Gastroesophageal sphincter (tissue), 3 donors: ENCODE data around the gene CLCN3.

Experiments used
- POLR2AphosphoS5 ChIP-seq: sonication (generic); formaldehyde crosslinking; IDR thresholded peaks from one replicate; pipeline ENCODE4 v1.6.1; 2017; ENCODE audit warnings: antibody characterized with exemption
- TF ChIP-seq, protein P1 (sequence below), 4 experiments: fragments of 200-600 bp in 2 of 4; fragments of 450-650 bp in 2 of 4; sonication (generic) in 1 of 4; IDR thresholded peaks; one replicate each; pipeline ENCODE4 v1.5.1; 2017 to 2019; ENCODE audit warnings: antibody characterized with exemption in 4 of 4, mild to moderate bottlenecking in 2 of 4, moderate library complexity in 2 of 4

GRCh38 chr4:169723207-169723965 is 103.0 kb downstream of the CLCN3 start:
- no peak for TF ChIP-seq POLR2AphosphoS5
- TF ChIP-seq, protein P1, sequence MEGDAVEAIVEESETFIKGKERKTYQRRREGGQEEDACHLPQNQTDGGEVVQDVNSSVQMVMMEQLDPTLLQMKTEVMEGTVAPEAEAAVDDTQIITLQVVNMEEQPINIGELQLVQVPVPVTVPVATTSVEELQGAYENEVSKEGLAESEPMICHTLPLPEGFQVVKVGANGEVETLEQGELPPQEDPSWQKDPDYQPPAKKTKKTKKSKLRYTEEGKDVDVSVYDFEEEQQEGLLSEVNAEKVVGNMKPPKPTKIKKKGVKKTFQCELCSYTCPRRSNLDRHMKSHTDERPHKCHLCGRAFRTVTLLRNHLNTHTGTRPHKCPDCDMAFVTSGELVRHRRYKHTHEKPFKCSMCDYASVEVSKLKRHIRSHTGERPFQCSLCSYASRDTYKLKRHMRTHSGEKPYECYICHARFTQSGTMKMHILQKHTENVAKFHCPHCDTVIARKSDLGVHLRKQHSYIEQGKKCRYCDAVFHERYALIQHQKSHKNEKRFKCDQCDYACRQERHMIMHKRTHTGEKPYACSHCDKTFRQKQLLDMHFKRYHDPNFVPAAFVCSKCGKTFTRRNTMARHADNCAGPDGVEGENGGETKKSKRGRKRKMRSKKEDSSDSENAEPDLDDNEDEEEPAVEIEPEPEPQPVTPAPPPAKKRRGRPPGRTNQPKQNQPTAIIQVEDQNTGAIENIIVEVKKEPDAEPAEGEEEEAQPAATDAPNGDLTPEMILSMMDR (IDR thresholded peaks at IDR 0.05), result peak in 1 of 4 experiments; percentile 20
